ENCODE results near the gene SPATA6L. TPM values are rescaled to one million over a fixed set of nuclear protein-coding genes. Genes with fewer than 3 reads are reported as not detected.

SPATA6L gene
- total and polyA plus RNA-seq, 2 donors: 0.47 to 1.2 TPM

Other genes starting within 250 kb of the SPATA6L start
- 0.42 TPM for gene SLC1A1, start 176.0 kb downstream of the SPATA6L start, total RNA-seq
- 0.59 TPM for gene SLC1A1, start 176.0 kb downstream of the SPATA6L start, polyA plus RNA-seq
- gene PLPP6, start 4.2 kb downstream of the SPATA6L start, total RNA-seq: 6.4 TPM
- 12.4 TPM for gene PLPP6, start 4.2 kb downstream of the SPATA6L start, polyA plus RNA-seq
- 14.5 TPM for gene CDC37L1, start 13.1 kb upstream of the SPATA6L start, total RNA-seq
- gene CDC37L1, start 13.1 kb upstream of the SPATA6L start, polyA plus RNA-seq: 16.9 TPM
- 25.1 TPM for gene AK3, start 74.7 kb upstream of the SPATA6L start, total RNA-seq
- 85.7 TPM for gene AK3, start 74.7 kb upstream of the SPATA6L start, polyA plus RNA-seq
- 19.6 TPM for gene RCL1, start 126.5 kb upstream of the SPATA6L start, total RNA-seq
- 24.0 TPM for gene RCL1, start 126.5 kb upstream of the SPATA6L start, polyA plus RNA-seq

Data from thymus (tissue), 2 donors.